NCI-H2081 treated with DMSO at 0.1 percent for 48 hours (cell line): ENCODE measurements around the gene ARHGAP27.

Experiments used
- DNase-seq: peaks from one replicate; lab custom pipeline; 2025; lab: John Stamatoyannopoulos, UW

ARHGAP27 gene

GRCh38 chr17:45385331-45385997, 47.2 kb downstream of the ARHGAP27 start:
- DNase-seq, result peak; percentile 12

- no peak for DNase-seq
These were observed 47.8 kb downstream of the ARHGAP27 start for GRCh38 chr17:45384789-45385262.

- no peak for DNase-seq
These were observed 48.5 kb downstream of the ARHGAP27 start for GRCh38 chr17:45384047-45384788.

GRCh38 chr17:45383003-45383402, 49.7 kb downstream of the ARHGAP27 start:
- DNase-seq, result no peak

GRCh38 chr17:45382226-45382625, 50.4 kb downstream of the ARHGAP27 start:
- DNase-seq, result no peak

- no peak for DNase-seq
These were observed 51.7 kb downstream of the ARHGAP27 start for GRCh38 chr17:45380991-45381390.

GRCh38 chr17:45380046-45380765, 52.5 kb downstream of the ARHGAP27 start:
- no peak for DNase-seq

GRCh38 chr17:45377401-45377800, 55.3 kb downstream of the ARHGAP27 start:
- no peak for DNase-seq

GRCh38 chr17:45376171-45377005, 56.3 kb downstream of the ARHGAP27 start:
- DNase-seq, result no peak

- DNase-seq, result no peak
These were observed 58.2 kb downstream of the ARHGAP27 start for GRCh38 chr17:45374501-45374900.

GRCh38 chr17:45372325-45372869, 60.3 kb downstream of the ARHGAP27 start:
- no peak for DNase-seq

GRCh38 chr17:45371414-45372324, 61.0 kb downstream of the ARHGAP27 start:
- DNase-seq, result no peak

- no peak for DNase-seq
These were observed 61.7 kb downstream of the ARHGAP27 start for GRCh38 chr17:45370949-45371413.

GRCh38 chr17:45369421-45369820, 63.2 kb downstream of the ARHGAP27 start:
- no peak for DNase-seq

GRCh38 chr17:45368651-45369050, 64.0 kb downstream of the ARHGAP27 start:
- DNase-seq, result no peak

GRCh38 chr17:45367216-45367615, 65.5 kb downstream of the ARHGAP27 start:
- DNase-seq, result no peak

GRCh38 chr17:45366691-45367090, 66.0 kb downstream of the ARHGAP27 start:
- DNase-seq, result no peak

GRCh38 chr17:45366049-45366448, 66.6 kb downstream of the ARHGAP27 start:
- no peak for DNase-seq

GRCh38 chr17:45364531-45365390, 67.9 kb downstream of the ARHGAP27 start:
- DNase-seq, result no peak
